OCI-LY7 (cell line): ENCODE results near the gene COL4A3.

Experiments used
- EZH2phosphoT487 ChIP-seq: fragments of 200-600 bp; sonication (generic); IDR thresholded peaks from 2 replicates; pipeline ENCODE4 v1.6.1; 2018; ENCODE audit warnings: low read depth, borderline replicate concordance, mild to moderate bottlenecking, mixed run types, antibody characterized with exemption, low read length, moderate library complexity, mixed read lengths
- TF ChIP-seq, protein P1 (sequence below): fragments of 200-600 bp; sonication (generic); conservative IDR thresholded peaks from 2 replicates; pipeline ENCODE4 v1.5.1; 2014; ENCODE audit warnings: mild to moderate bottlenecking, antibody characterized with exemption, low read length, moderate library complexity, mixed read lengths

GRCh38 chr2:227152093-227152766 lies 12.2 kb upstream of the COL4A3 start:
- TF ChIP-seq, protein P1, sequence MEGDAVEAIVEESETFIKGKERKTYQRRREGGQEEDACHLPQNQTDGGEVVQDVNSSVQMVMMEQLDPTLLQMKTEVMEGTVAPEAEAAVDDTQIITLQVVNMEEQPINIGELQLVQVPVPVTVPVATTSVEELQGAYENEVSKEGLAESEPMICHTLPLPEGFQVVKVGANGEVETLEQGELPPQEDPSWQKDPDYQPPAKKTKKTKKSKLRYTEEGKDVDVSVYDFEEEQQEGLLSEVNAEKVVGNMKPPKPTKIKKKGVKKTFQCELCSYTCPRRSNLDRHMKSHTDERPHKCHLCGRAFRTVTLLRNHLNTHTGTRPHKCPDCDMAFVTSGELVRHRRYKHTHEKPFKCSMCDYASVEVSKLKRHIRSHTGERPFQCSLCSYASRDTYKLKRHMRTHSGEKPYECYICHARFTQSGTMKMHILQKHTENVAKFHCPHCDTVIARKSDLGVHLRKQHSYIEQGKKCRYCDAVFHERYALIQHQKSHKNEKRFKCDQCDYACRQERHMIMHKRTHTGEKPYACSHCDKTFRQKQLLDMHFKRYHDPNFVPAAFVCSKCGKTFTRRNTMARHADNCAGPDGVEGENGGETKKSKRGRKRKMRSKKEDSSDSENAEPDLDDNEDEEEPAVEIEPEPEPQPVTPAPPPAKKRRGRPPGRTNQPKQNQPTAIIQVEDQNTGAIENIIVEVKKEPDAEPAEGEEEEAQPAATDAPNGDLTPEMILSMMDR, result no peak
- no peak for TF ChIP-seq EZH2phosphoT487
